Measurements from ENCODE around the gene HOXC10. TPM values are rescaled to one million over a fixed set of nuclear protein-coding genes. Genes with fewer than 3 reads are reported as not detected.
A peak's percentile ranks its signal among the peaks of the same experiment; 100 is the strongest.

Gene HOXC10
- total RNA-seq, 1 donor from 2014 or later, result not detected

DNA sequence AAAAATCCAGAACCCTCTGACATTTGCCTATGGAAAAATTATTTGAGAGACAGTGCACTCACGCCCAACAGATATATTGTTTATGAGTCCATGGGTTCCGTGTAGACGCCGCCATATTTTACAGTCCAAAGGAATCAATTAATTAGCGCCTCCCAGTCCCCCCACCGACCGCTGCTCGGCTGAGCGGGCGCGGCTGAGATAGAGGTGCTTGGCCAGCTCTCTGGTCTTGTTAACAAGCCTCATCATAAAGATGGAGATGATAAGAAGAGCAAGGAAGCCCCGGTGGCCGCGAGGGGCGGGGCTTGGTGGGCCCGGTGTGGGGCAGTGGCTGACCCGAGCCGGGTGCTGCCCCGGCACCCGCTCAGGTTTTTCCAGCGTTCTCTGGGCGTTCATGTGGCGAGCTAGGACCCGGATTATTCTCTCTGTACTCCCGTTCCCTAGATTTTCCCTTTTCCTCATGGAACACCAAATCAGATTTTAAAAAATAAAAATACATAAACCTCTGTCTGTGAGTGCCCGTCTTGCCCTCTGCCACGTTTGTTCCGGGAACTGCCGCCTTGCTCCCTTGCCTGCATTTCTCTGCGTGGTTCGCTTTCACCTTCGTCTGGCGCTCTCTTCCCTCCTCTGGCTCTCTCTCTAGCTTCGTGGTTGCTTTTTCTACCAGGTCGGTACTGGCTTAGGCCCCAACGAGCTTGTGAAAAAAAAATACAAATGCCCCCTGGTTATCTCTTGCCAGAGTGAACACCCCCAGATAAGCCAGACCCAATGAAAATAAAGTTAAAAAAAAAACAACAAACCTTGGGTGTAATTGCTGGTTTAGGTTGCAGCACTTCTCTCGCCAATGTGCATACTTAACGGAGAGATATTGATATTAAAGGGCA is 21.3 kb upstream of the HOXC10 start:
- Histone ChIP-seq H3K4me3 (ENCODE audit: insufficient read depth, low read depth, low read length) (no peak overlapping the region), H3K9me3 (ENCODE audit: insufficient read depth, low read depth, low read length) (peaks cover 7% of the 10 kb centered on the region), H3K27me3 (ENCODE audit: insufficient read depth, low read length) (peaks cover 95% of the 10 kb centered on the region), H3K9ac (ENCODE audit: low read length) (no peak overlapping the region), H3K36me3 (ENCODE audit: insufficient read depth, low read length) (no peaks in the 10 kb centered on the region), H3K27ac (ENCODE audit: low read depth, low read length) (no peak overlapping the region), H4K20me1 (ENCODE audit: insufficient read depth, low read length) (no peaks in the 10 kb centered on the region), H3K79me2 (ENCODE audit: insufficient read depth, low read length) (no peaks in the 10 kb centered on the region), H3K4me2 (ENCODE audit: low read length) (no peak overlapping the region), H3K4me1 (ENCODE audit: insufficient read depth, low read length) (no peaks in the 10 kb centered on the region), H2AFZ (ENCODE audit: low read depth, low read length) (no peak overlapping the region)
- FAIRE-seq (no peak), DNase-seq (ENCODE audit: low read depth) (no peak)
- H3K27ac Mint-ChIP-seq (ENCODE audit: unreplicated experiment), result no peak overlapping the region
- H3K9me3 Mint-ChIP-seq (ENCODE audit: unreplicated experiment), result peaks cover 29% of the 10 kb centered on the region
- peaks cover 90% of the 10 kb centered on the region for H3K27me3 Mint-ChIP-seq (ENCODE audit: low read depth, unreplicated experiment)
- H3K4me3 Mint-ChIP-seq (ENCODE audit: unreplicated experiment), result peak overlapping the region; percentile 60
- no peak for TF ChIP-seq EZH2 (IDR thresholded peaks at IDR 0.05; ENCODE audit: insufficient read depth, low read length)
- TF ChIP-seq, protein P1, sequence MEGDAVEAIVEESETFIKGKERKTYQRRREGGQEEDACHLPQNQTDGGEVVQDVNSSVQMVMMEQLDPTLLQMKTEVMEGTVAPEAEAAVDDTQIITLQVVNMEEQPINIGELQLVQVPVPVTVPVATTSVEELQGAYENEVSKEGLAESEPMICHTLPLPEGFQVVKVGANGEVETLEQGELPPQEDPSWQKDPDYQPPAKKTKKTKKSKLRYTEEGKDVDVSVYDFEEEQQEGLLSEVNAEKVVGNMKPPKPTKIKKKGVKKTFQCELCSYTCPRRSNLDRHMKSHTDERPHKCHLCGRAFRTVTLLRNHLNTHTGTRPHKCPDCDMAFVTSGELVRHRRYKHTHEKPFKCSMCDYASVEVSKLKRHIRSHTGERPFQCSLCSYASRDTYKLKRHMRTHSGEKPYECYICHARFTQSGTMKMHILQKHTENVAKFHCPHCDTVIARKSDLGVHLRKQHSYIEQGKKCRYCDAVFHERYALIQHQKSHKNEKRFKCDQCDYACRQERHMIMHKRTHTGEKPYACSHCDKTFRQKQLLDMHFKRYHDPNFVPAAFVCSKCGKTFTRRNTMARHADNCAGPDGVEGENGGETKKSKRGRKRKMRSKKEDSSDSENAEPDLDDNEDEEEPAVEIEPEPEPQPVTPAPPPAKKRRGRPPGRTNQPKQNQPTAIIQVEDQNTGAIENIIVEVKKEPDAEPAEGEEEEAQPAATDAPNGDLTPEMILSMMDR (IDR thresholded peaks at IDR 0.05; ENCODE audit: insufficient read depth, low read depth, low read length), result no peak
- H3K4me1 Mint-ChIP-seq (ENCODE audit: low read depth, unreplicated experiment), result no peaks in the 10 kb centered on the region
- H3K36me3 Mint-ChIP-seq (ENCODE audit: low read depth, unreplicated experiment), result no peaks in the 10 kb centered on the region

DNA sequence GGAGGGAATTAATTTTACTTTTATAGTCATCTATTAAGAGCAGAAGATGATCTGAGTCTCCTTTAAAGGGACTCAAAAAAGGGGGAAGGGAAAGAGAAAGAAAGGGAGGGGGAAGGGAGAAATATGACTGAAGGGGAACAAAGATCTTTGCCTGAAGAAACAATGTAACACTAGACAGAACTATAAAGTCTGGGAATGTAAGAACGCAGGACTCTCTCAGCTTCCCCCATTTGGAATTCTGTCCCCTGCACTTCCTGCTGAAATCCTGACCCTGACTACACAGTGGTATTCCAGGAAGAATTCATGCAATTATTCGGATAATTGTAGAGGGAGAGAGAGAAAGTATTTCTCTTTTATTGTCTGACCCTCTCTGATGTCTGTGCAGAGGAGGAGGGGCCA is 20.6 kb upstream of the HOXC10 start:
- H3K36me3 Mint-ChIP-seq (ENCODE audit: low read depth, unreplicated experiment), result no peaks in the 10 kb centered on the region
- Histone ChIP-seq H3K27ac (ENCODE audit: low read depth, low read length) (no peak overlapping the region), H3K4me3 (ENCODE audit: insufficient read depth, low read depth, low read length) (no peak overlapping the region), H3K9me3 (ENCODE audit: insufficient read depth, low read depth, low read length) (peaks cover 5% of the 10 kb centered on the region), H3K36me3 (ENCODE audit: insufficient read depth, low read length) (no peaks in the 10 kb centered on the region), H2AFZ (ENCODE audit: low read depth, low read length) (no peak overlapping the region), H4K20me1 (ENCODE audit: insufficient read depth, low read length) (no peaks in the 10 kb centered on the region), H3K79me2 (ENCODE audit: insufficient read depth, low read length) (no peaks in the 10 kb centered on the region), H3K27me3 (ENCODE audit: insufficient read depth, low read length) (peaks cover 97% of the 10 kb centered on the region), H3K4me1 (ENCODE audit: insufficient read depth, low read length) (no peaks in the 10 kb centered on the region), H3K4me2 (ENCODE audit: low read length) (no peak overlapping the region), H3K9ac (ENCODE audit: low read length) (no peak overlapping the region)
- H3K4me1 Mint-ChIP-seq (ENCODE audit: low read depth, unreplicated experiment), result no peaks in the 10 kb centered on the region
- FAIRE-seq (no peak), DNase-seq (ENCODE audit: low read depth) (no peak)
- no peak overlapping the region for H3K4me3 Mint-ChIP-seq (ENCODE audit: unreplicated experiment)
- H3K27me3 Mint-ChIP-seq (ENCODE audit: low read depth, unreplicated experiment), result peaks cover 90% of the 10 kb centered on the region
- peaks cover 29% of the 10 kb centered on the region for H3K9me3 Mint-ChIP-seq (ENCODE audit: unreplicated experiment)
- no peak overlapping the region for H3K27ac Mint-ChIP-seq (ENCODE audit: unreplicated experiment)
- TF ChIP-seq, protein P1 (IDR thresholded peaks at IDR 0.05; ENCODE audit: insufficient read depth, low read depth, low read length), result no peak
- no peak for TF ChIP-seq EZH2 (IDR thresholded peaks at IDR 0.05; ENCODE audit: insufficient read depth, low read length)

Data from astrocyte (in vitro differentiated cells and primary cell).